Measurements from ENCODE around the gene TMOD2.
A peak's percentile ranks its signal among the peaks of the same experiment; 100 is the strongest.

The TMOD2 gene

DNA sequence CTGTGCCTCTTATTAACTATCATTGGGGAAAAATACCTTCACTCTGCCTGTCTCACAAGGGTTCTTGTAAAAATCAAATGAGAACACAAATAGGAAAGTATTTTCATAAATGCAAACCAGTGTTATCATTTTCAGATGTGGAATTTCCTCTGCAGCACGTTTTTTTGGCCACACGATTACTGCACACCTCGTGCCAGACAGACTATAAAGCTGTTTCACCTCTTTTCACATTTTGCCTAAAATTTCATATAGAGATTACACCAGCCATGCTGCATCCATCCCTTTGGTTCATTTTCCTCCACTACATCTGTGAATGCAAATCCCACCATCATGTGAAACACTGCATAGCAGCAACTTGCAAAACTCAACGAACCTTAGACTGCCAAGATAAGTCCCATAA lies 1.2 kb upstream of the TMOD2 start:
- TF ChIP-seq, protein P1, sequence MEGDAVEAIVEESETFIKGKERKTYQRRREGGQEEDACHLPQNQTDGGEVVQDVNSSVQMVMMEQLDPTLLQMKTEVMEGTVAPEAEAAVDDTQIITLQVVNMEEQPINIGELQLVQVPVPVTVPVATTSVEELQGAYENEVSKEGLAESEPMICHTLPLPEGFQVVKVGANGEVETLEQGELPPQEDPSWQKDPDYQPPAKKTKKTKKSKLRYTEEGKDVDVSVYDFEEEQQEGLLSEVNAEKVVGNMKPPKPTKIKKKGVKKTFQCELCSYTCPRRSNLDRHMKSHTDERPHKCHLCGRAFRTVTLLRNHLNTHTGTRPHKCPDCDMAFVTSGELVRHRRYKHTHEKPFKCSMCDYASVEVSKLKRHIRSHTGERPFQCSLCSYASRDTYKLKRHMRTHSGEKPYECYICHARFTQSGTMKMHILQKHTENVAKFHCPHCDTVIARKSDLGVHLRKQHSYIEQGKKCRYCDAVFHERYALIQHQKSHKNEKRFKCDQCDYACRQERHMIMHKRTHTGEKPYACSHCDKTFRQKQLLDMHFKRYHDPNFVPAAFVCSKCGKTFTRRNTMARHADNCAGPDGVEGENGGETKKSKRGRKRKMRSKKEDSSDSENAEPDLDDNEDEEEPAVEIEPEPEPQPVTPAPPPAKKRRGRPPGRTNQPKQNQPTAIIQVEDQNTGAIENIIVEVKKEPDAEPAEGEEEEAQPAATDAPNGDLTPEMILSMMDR (IDR thresholded peaks at IDR 0.05; ENCODE audit: insufficient read depth, low read length, poor library complexity, severe bottlenecking) = no peak
- Histone ChIP-seq H3K36me3 (ENCODE audit: control insufficient read depth, insufficient read depth, low read length) (no peaks in the 10 kb centered on the region), H3K4me3 (replicated peaks; ENCODE audit: low read depth, low read length) (no peak overlapping the region; the same call in 1 of the 2 replicates), H3K27me3 (replicated peaks; ENCODE audit: control insufficient read depth, insufficient read depth, low read length) (no peaks in the 10 kb centered on the region)
- DNase-seq (ENCODE audit: extremely low read depth, insufficient read length) = no peak

DNA sequence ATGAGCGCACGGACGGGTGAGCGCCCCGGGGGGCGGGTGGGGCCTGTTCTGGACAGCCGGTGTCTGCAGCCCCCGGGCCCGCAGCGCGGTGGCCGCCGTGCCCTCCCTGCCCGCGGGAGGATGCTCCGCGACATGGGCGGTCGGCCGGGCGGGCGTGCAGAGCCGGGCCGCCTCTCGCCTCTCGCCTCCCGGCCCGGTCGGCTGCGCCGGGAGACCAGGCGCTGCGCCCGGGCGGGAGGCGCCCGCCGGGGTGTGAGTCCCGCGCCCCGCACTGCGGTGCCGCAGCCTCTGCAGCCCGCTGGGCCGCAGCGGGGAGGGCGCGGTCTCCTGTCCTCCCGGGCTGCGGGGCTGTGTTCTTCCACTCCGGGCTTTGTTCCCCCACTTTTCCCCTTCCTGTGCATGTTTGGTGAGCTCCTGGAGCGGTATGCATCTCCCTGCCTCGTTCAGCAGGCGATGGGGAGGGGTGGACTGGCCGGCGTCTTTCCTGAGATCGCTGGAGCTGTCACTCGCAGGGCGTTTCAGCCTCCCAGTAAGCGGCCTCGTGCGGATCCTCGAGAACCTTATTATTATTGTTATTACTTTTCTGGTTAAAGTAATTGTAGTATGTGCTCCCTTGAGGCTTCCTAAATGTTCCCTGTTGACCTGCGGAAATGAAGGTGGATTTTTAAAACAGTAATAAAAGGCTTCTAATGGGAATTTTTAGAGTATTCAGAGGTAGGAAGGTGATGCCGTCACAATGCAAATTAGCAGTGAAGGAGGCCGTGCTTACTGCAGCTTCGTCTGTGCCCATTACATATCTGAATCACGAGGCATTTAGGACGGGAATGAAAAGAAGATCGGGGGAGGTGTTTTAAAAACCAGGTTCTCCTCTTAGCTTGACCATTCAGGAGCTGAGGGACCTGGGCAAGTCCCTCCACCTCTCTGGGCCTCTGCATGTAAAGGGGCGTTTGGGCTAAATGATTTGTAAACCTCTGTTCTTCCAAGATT lies 593 bp downstream of the TMOD2 start:
- H3K4me3 ChIP-seq (replicated peaks; ENCODE audit: low read depth, low read length) = peak overlapping the region; percentile 81
- TF ChIP-seq, protein P1 (IDR thresholded peaks at IDR 0.05; ENCODE audit: insufficient read depth, low read length, poor library complexity, severe bottlenecking) = no peak
- H3K36me3 ChIP-seq (ENCODE audit: control insufficient read depth, insufficient read depth, low read length) = no peaks in the 10 kb centered on the region
- DNase-seq (ENCODE audit: extremely low read depth, insufficient read length) = peak; percentile 47
- no peaks in the 10 kb centered on the region for H3K27me3 ChIP-seq (replicated peaks; ENCODE audit: control insufficient read depth, insufficient read depth, low read length)

DNA sequence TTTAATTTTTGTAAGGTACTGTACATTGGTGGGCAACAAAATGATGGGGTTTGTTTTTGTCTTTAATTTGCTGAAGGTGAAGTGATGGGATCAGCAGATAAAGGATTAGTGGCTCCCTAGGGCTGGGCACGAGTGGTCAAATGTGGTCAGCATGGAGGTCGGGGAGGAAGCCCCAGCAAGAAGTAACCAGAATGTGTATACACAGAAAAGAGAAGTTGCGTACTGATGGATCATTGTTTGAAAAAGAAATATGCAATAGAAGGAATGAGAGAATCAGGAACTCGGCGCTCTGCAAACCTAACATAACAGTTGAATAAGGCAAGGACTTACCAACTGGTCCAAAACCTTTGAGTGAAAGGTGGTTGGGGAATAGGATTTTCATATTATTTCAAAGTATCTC lies 1.5 kb downstream of the TMOD2 start:
- Histone ChIP-seq H3K4me3 (replicated peaks; ENCODE audit: low read depth, low read length) (no peak overlapping the region), H3K27me3 (replicated peaks; ENCODE audit: control insufficient read depth, insufficient read depth, low read length) (no peaks in the 10 kb centered on the region), H3K36me3 (ENCODE audit: control insufficient read depth, insufficient read depth, low read length) (no peaks in the 10 kb centered on the region)
- no peak for DNase-seq (ENCODE audit: extremely low read depth, insufficient read length)
- TF ChIP-seq, protein P1 (IDR thresholded peaks at IDR 0.05; ENCODE audit: insufficient read depth, low read length, poor library complexity, severe bottlenecking) = no peak

DNA sequence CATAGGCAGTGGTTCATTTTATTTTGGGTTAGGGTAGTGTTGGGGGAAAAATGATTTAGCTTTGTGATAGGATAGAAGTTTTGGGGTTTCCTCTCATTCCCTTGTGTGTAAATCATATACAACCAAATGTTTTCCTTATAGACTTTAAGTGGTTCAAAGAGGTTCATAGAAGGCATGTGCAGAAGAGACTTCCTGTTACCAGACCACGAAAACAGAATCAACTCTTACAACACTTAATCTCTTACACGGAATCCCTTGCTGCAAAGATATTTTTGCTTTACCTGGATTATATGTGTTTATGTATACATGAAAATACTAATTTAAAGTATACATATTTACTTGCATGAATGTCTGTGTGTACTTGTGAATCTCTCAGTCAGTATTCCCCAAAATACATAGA lies 2.9 kb downstream of the TMOD2 start:
- Histone ChIP-seq H3K27me3 (replicated peaks; ENCODE audit: control insufficient read depth, insufficient read depth, low read length) (no peaks in the 10 kb centered on the region), H3K4me3 (replicated peaks; ENCODE audit: low read depth, low read length) (no peak overlapping the region), H3K36me3 (ENCODE audit: control insufficient read depth, insufficient read depth, low read length) (no peaks in the 10 kb centered on the region)
- TF ChIP-seq, protein P1 (IDR thresholded peaks at IDR 0.05; ENCODE audit: insufficient read depth, low read length, poor library complexity, severe bottlenecking) = no peak
- no peak for DNase-seq (ENCODE audit: extremely low read depth, insufficient read length)

DNA sequence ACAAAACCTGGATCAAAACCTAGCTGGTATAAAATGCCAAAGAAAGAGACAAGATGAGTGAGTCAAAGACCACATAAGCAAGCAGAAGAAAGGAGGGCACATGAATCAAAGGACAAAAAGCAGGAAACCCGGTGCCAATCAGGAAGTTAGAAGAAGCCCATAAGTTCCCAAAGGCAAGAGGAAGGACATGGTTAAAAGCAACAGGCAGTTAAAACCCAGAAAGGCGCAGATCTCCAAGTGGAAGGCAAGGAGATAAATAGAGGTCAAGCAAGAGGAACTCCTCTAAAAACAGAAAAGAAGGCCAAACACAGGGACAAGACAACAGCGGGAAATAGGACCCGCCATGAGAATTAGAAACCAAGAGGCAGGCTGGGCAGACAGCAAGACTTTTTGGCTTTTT lies 4.4 kb downstream of the TMOD2 start:
- TF ChIP-seq, protein P1 (IDR thresholded peaks at IDR 0.05; ENCODE audit: insufficient read depth, low read length, poor library complexity, severe bottlenecking) = no peak
- no peak for DNase-seq (ENCODE audit: extremely low read depth, insufficient read length)
- Histone ChIP-seq H3K4me3 (replicated peaks; ENCODE audit: low read depth, low read length) (no peak overlapping the region), H3K36me3 (ENCODE audit: control insufficient read depth, insufficient read depth, low read length) (no peaks in the 10 kb centered on the region), H3K27me3 (replicated peaks; ENCODE audit: control insufficient read depth, insufficient read depth, low read length) (no peaks in the 10 kb centered on the region)

Data from GM06990 (cell line).